ENCODE results near the gene ADAMTS3. TPM values are rescaled to one million over a fixed set of nuclear protein-coding genes. Genes with fewer than 3 reads are reported as not detected.

Gene ADAMTS3
- total RNA-seq, 2 experiments from 2014 or later: not detected

DNA sequence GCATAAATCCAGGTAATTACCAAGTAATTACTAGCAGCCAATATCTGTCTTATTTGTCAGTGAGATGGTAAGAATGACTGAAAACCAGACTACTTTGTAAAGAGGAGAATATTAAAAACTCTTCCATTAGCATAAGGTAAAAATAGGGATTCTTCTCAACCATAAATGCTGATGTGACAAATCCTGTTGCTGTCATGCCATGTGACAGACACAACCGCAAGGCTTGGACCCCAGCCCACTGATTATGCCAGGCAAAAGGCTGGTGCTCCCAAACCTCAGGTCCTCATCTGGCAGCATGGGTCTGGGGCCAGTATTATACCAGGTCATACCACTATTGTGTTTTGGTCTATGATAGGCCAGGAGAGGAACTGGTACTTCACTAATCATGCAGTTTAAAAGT, 181.1 kb downstream of the ADAMTS3 start:
- Histone ChIP-seq H3K4me2 (ENCODE audit: low read length) (no peak overlapping the region), H3K27ac (ENCODE audit: low read depth, low read length, poor library complexity, severe bottlenecking) (no peak overlapping the region), H3K36me3 (ENCODE audit: insufficient read depth, low read length) (no peaks in the 10 kb centered on the region), H3K9me3 (ENCODE audit: low read length) (no peaks in the 10 kb centered on the region), H3K9me2 (ENCODE audit: insufficient read depth, low read length) (no peaks in the 10 kb centered on the region), H3K4me3 (ENCODE audit: low read depth, low read length, poor library complexity, severe bottlenecking) (no peak overlapping the region), H4K20me1 (ENCODE audit: insufficient read depth, low read length) (no peaks in the 10 kb centered on the region), H3K4me1 (ENCODE audit: insufficient read depth, low read length, poor library complexity, severe bottlenecking) (no peaks in the 10 kb centered on the region), H2AFZ (ENCODE audit: low read length) (no peak overlapping the region), H3K79me2 (ENCODE audit: insufficient read depth, low read depth, low read length) (no peaks in the 10 kb centered on the region)
- CTCF ChIA-PET (ENCODE audit: unreplicated experiment): no interaction called here
- BruUV-seq (replicated peaks): no TSS peak
- TF ChIP-seq, protein P1, sequence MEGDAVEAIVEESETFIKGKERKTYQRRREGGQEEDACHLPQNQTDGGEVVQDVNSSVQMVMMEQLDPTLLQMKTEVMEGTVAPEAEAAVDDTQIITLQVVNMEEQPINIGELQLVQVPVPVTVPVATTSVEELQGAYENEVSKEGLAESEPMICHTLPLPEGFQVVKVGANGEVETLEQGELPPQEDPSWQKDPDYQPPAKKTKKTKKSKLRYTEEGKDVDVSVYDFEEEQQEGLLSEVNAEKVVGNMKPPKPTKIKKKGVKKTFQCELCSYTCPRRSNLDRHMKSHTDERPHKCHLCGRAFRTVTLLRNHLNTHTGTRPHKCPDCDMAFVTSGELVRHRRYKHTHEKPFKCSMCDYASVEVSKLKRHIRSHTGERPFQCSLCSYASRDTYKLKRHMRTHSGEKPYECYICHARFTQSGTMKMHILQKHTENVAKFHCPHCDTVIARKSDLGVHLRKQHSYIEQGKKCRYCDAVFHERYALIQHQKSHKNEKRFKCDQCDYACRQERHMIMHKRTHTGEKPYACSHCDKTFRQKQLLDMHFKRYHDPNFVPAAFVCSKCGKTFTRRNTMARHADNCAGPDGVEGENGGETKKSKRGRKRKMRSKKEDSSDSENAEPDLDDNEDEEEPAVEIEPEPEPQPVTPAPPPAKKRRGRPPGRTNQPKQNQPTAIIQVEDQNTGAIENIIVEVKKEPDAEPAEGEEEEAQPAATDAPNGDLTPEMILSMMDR (conservative IDR thresholded peaks at IDR 0.05; ENCODE audit: low read length): no peak
- TF ChIP-seq EZH2phosphoT487 (IDR thresholded peaks at IDR 0.05; ENCODE audit: borderline replicate concordance, low read depth, low read length): no peak
- DNase-seq (ENCODE audit: low spot score): no peak
- POLR2A ChIA-PET: no interaction called here
- intact Hi-C loops (cut with micrococcal nuclease; ENCODE audit: unreplicated experiment): no loop called here

DNA sequence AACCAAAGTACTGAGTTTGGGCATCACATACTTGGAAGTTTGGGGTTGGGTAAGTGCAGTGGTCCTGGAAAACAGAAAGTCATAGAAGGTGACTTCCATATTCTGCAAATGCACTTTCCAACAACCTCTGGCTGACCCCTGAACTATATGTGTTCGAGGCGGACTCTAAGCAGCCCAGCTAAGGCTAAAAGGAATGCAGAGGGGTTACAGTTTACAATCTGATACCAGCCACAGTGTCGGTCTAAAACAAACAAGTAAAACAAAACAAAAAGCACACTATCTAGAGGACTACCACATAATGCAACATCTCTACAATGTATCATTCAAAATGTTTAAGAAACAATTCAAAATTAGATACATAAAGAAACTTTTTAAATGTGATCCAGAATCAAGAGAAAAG, 185.6 kb downstream of the ADAMTS3 start:
- BruUV-seq (replicated peaks): no TSS peak
- CTCF ChIA-PET (ENCODE audit: unreplicated experiment): no interaction called here

DNA sequence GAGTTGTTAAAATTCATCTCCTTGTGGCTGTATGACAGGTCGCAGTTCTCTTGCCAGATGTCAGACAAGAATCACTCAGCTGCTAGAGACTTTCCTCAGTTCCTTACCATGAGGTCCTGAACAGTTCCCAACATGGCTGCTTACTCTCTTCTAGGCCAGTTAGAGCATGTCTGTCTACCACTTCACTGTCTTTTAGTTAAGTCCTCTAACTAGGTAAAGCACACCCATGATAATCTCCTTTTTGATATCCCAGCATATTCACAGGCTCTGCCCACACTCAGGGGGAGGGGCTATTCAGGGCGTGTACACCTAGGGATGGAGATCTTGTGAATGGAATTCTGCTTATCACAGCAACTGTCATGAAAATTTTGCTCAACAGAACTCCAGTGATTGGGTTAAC, 190.1 kb downstream of the ADAMTS3 start:
- no peak overlapping the region for H3K4me3 ChIP-seq (ENCODE audit: low read depth, low read length, poor library complexity, severe bottlenecking)
- H3K79me2 ChIP-seq (ENCODE audit: insufficient read depth, low read depth, low read length): no peaks in the 10 kb centered on the region
- no peaks in the 10 kb centered on the region for H3K36me3 ChIP-seq (ENCODE audit: insufficient read depth, low read length)
- BruUV-seq (replicated peaks): no TSS peak
- intact Hi-C loops (cut with micrococcal nuclease; ENCODE audit: unreplicated experiment): no loop called here
- DNase-seq (ENCODE audit: low spot score): no peak
- no peaks in the 10 kb centered on the region for H3K4me1 ChIP-seq (ENCODE audit: insufficient read depth, low read length, poor library complexity, severe bottlenecking)
- no peaks in the 10 kb centered on the region for H3K9me2 ChIP-seq (ENCODE audit: insufficient read depth, low read length)
- no peaks in the 10 kb centered on the region for H3K9me3 ChIP-seq (ENCODE audit: low read length)
- no peaks in the 10 kb centered on the region; the same call in 1 of the 2 replicates for H4K20me1 ChIP-seq (ENCODE audit: insufficient read depth, low read length)
- H2AFZ ChIP-seq (ENCODE audit: low read length): no peak overlapping the region
- no peak overlapping the region for H3K27ac ChIP-seq (ENCODE audit: low read depth, low read length, poor library complexity, severe bottlenecking)
- POLR2A ChIA-PET: interaction anchor here (1.2 kb wide), 1 partner anchor 177 kb away, joined by 3 read pairs; no protein-coding TSS in a partner anchor
- TF ChIP-seq, protein P1 (conservative IDR thresholded peaks at IDR 0.05; ENCODE audit: low read length): no peak
- TF ChIP-seq EZH2phosphoT487 (IDR thresholded peaks at IDR 0.05; ENCODE audit: borderline replicate concordance, low read depth, low read length): no peak
- H3K4me2 ChIP-seq (ENCODE audit: low read length): no peak overlapping the region
- CTCF ChIA-PET (ENCODE audit: unreplicated experiment): no interaction called here

More for the DNA sequence above, 185.6 kb downstream of the ADAMTS3 start:
- no peaks in the 10 kb centered on the region for H3K4me1 ChIP-seq (ENCODE audit: insufficient read depth, low read length, poor library complexity, severe bottlenecking)
- POLR2A ChIA-PET: interaction anchor here (0.7 kb wide), 1 partner anchor 26 kb away, joined by 4 read pairs; no protein-coding TSS in a partner anchor
- no peak overlapping the region for H2AFZ ChIP-seq (ENCODE audit: low read length)
- H3K79me2 ChIP-seq (ENCODE audit: insufficient read depth, low read depth, low read length): no peaks in the 10 kb centered on the region
- no peak overlapping the region for H3K4me3 ChIP-seq (ENCODE audit: low read depth, low read length, poor library complexity, severe bottlenecking)
- no peaks in the 10 kb centered on the region for H3K9me3 ChIP-seq (ENCODE audit: low read length)
- no peak for DNase-seq (ENCODE audit: low spot score)
- H3K27ac ChIP-seq (ENCODE audit: low read depth, low read length, poor library complexity, severe bottlenecking): no peak overlapping the region
- TF ChIP-seq, protein P1 (conservative IDR thresholded peaks at IDR 0.05; ENCODE audit: low read length): no peak
- no peak for TF ChIP-seq EZH2phosphoT487 (IDR thresholded peaks at IDR 0.05; ENCODE audit: borderline replicate concordance, low read depth, low read length)
- intact Hi-C loops (cut with micrococcal nuclease; ENCODE audit: unreplicated experiment): no loop called here
- H3K9me2 ChIP-seq (ENCODE audit: insufficient read depth, low read length): no peaks in the 10 kb centered on the region
- no peaks in the 10 kb centered on the region; the same call in 1 of the 2 replicates for H4K20me1 ChIP-seq (ENCODE audit: insufficient read depth, low read length)
- H3K4me2 ChIP-seq (ENCODE audit: low read length): no peak overlapping the region
- no peaks in the 10 kb centered on the region for H3K36me3 ChIP-seq (ENCODE audit: insufficient read depth, low read length)

Data from OCI-LY7 (cell line).